Activated CD4-positive, alpha-beta T cell treated with anti-CD3 and anti-CD28 coated beads for 36 hours (primary cell): ENCODE measurements around the gene SRMS. TPM values are rescaled to one million over a fixed set of nuclear protein-coding genes. Genes with fewer than 3 reads are reported as not detected.
A peak's percentile ranks its signal among the peaks of the same experiment; 100 is the strongest.

ENCODE experiments used
- ATAC-seq: fragments of 200-7000 bp; cut with Tn5 transposase; one replicate; pipeline ENCODE4 v1.10.0; 2021; ENCODE audit warnings: mild to moderate bottlenecking, moderate library complexity
- CTCF ChIA-PET: fragments of 350-600 bp; sonication (Branson Sonifier 250); formaldehyde crosslinking; loops from one replicate; lab custom pipeline; 2021; ENCODE audit warnings: antibody characterized with exemption; lab: Charles Lee
- POLR2A ChIA-PET: fragments of 350-600 bp; sonication (Branson Sonifier 250); formaldehyde crosslinking; loops from one replicate; lab custom pipeline; 2021; ENCODE audit warnings: antibody characterized with exemption, inconsistent platforms; lab: Charles Lee
- DNase-seq: peaks from one replicate; pipeline ENCODE4 v3.0.0-alpha.2; 2020
- H3K27ac Mint-ChIP-seq: one replicate; pipeline ENCODE4 v1.8.0; 2021; ENCODE audit warnings: mixed read lengths
- H3K27me3 Mint-ChIP-seq: one replicate; pipeline ENCODE4 v1.8.0; 2021; ENCODE audit warnings: mixed read lengths
- H3K36me3 Mint-ChIP-seq: one replicate; pipeline ENCODE4 v1.8.0; 2021; ENCODE audit warnings: low read depth, mixed read lengths
- H3K4me1 Mint-ChIP-seq: one replicate; pipeline ENCODE4 v1.8.0; 2021; ENCODE audit warnings: mixed read lengths
- H3K4me3 Mint-ChIP-seq: one replicate; pipeline ENCODE4 v1.8.0; 2021; ENCODE audit warnings: mild to moderate bottlenecking, moderate library complexity, mixed read lengths
- H3K9me3 Mint-ChIP-seq: one replicate; pipeline ENCODE4 v1.8.0; 2021; ENCODE audit warnings: low read depth, mixed read lengths
- intact Hi-C, 2 experiments: fragments of 100-400 bp; cut with DNase I in 1 of 2; cut with micrococcal nuclease in 1 of 2; formaldehyde crosslinking; loops; one replicate each; pipeline versions ENCODE4 v1.14.2 to v1.15.1; 2022 to 2024; cut with DNase I, micrococcal nuclease
- total RNA-seq, 2 experiments: library from RNA; stranded (reverse); gene quantifications; one replicate each; pipeline ENCODE4 v1.2.3, GENCODE V29; 2021

Gene SRMS
- total RNA-seq, 2 experiments from 2014 or later = not detected

- Mint-ChIP-seq H3K4me1 (peaks cover 22% of the 10 kb centered on the region), H3K36me3 (no peaks in the 10 kb centered on the region), H3K9me3 (no peaks in the 10 kb centered on the region), H3K27me3 (no peaks in the 10 kb centered on the region), H3K4me3 (no peak overlapping the region), H3K27ac (no peak overlapping the region)
- ChIA-PET POLR2A (interaction anchor here (0.6 to 0.7 kb wide), 2 partner anchors 12 to 260 kb away, joined by 3 read pairs; no protein-coding TSS in a partner anchor), CTCF (interaction anchor here (0.6 to 1.5 kb wide), 3 partner anchors 73 to 442 kb away, joined by 3 to 4 read pairs (median 4); no protein-coding TSS in a partner anchor)
- DNase-seq (no peak), ATAC-seq (no peak)
- intact Hi-C loops = no loop called here
These were observed 21.7 kb upstream of the SRMS start for GRCh38 chr20:63568986-63569949.

- no peak for ATAC-seq
These were observed 20.8 kb upstream of the SRMS start for GRCh38 chr20:63568170-63568981.

GRCh38 chr20:63567386-63568169 lies 20.0 kb upstream of the SRMS start:
- H3K9me3 Mint-ChIP-seq = no peaks in the 10 kb centered on the region
- ChIA-PET POLR2A (interaction anchor here (0.6 to 0.7 kb wide), 2 partner anchors 295 to 481 kb away, joined by 3 read pairs; partner anchors contain the start of gene ARFGAP1), CTCF (interaction anchor here (1.0 to 1.5 kb wide), 3 partner anchors 12 to 72 kb away, joined by 4 to 6 read pairs (median 4); no protein-coding TSS in a partner anchor)
- H3K27me3 Mint-ChIP-seq = no peaks in the 10 kb centered on the region
- no peak overlapping the region for H3K27ac Mint-ChIP-seq
- H3K4me3 Mint-ChIP-seq = peak overlapping the region; percentile 1
- intact Hi-C loops = no loop called here
- DNase-seq (peak; percentile 76), ATAC-seq (peak; percentile 82)
- H3K36me3 Mint-ChIP-seq = no peaks in the 10 kb centered on the region
- peaks cover 22% of the 10 kb centered on the region for H3K4me1 Mint-ChIP-seq

More at GRCh38 chr20:63568170-63568981, 20.8 kb upstream of the SRMS start:
- Mint-ChIP-seq H3K27ac (no peak overlapping the region), H3K4me1 (peaks cover 22% of the 10 kb centered on the region), H3K27me3 (no peaks in the 10 kb centered on the region), H3K4me3 (peak overlapping the region; percentile 1), H3K36me3 (no peaks in the 10 kb centered on the region), H3K9me3 (no peaks in the 10 kb centered on the region)
- intact Hi-C loops = no loop called here
- ChIA-PET CTCF (interaction anchor here (0.6 to 1.5 kb wide), 3 partner anchors 13 to 441 kb away, joined by 3 to 6 read pairs (median 4); no protein-coding TSS in a partner anchor), POLR2A (interaction anchor here (0.7 kb wide), 1 partner anchor 13 kb away, joined by 3 read pairs; no protein-coding TSS in a partner anchor)
- no peak for DNase-seq

- Mint-ChIP-seq H3K27ac (no peak overlapping the region), H3K9me3 (no peaks in the 10 kb centered on the region), H3K4me1 (peaks cover 22% of the 10 kb centered on the region), H3K4me3 (no peak overlapping the region), H3K27me3 (no peaks in the 10 kb centered on the region), H3K36me3 (no peaks in the 10 kb centered on the region)
- DNase-seq (no peak), ATAC-seq (no peak)
- CTCF ChIA-PET = interaction anchor here (0.9 to 1.0 kb wide), 2 partner anchors 29 to 130 kb away, joined by 4 to 5 read pairs; no protein-coding TSS in a partner anchor
- POLR2A ChIA-PET = interaction anchor here (0.7 kb wide), 1 partner anchor 481 kb away, joined by 3 read pairs; no protein-coding TSS in a partner anchor
- intact Hi-C loops = no loop called here
These were observed 19.5 kb upstream of the SRMS start for GRCh38 chr20:63567136-63567385.

GRCh38 chr20:63566395-63567135 lies 19.0 kb upstream of the SRMS start:
- H3K4me1 Mint-ChIP-seq = peaks cover 22% of the 10 kb centered on the region
- no peaks in the 10 kb centered on the region for H3K27me3 Mint-ChIP-seq
- ATAC-seq (no peak), DNase-seq (no peak)
- no peaks in the 10 kb centered on the region for H3K9me3 Mint-ChIP-seq
- intact Hi-C loops = no loop called here
- H3K4me3 Mint-ChIP-seq = no peak overlapping the region
- POLR2A ChIA-PET = no interaction called here
- no peak overlapping the region for H3K27ac Mint-ChIP-seq
- CTCF ChIA-PET = interaction anchor here (0.9 to 1.0 kb wide), 2 partner anchors 28 to 129 kb away, joined by 4 to 5 read pairs; no protein-coding TSS in a partner anchor
- no peaks in the 10 kb centered on the region for H3K36me3 Mint-ChIP-seq

GRCh38 chr20:63565699-63566335 lies 18.3 kb upstream of the SRMS start:
- H3K4me3 Mint-ChIP-seq = no peak overlapping the region
- H3K27ac Mint-ChIP-seq = no peak overlapping the region
- peaks cover 22% of the 10 kb centered on the region for H3K4me1 Mint-ChIP-seq
- H3K27me3 Mint-ChIP-seq = no peaks in the 10 kb centered on the region
- no peaks in the 10 kb centered on the region for H3K36me3 Mint-ChIP-seq
- POLR2A ChIA-PET = interaction anchor here (0.8 kb wide), 1 partner anchor 61 kb away, joined by 3 read pairs; the partner anchor contains the start of gene GMEB2
- ATAC-seq (no peak), DNase-seq (no peak)
- intact Hi-C loops = no loop called here
- CTCF ChIA-PET = interaction anchor here (0.9 kb wide), 1 partner anchor 128 kb away, joined by 5 read pairs; no protein-coding TSS in a partner anchor
- no peaks in the 10 kb centered on the region for H3K9me3 Mint-ChIP-seq

GRCh38 chr20:63565021-63565698 lies 17.6 kb upstream of the SRMS start:
- DNase-seq (no peak), ATAC-seq (no peak)
- ChIA-PET POLR2A (interaction anchor here (0.8 kb wide), 1 partner anchor 62 kb away, joined by 3 read pairs; the partner anchor contains the start of gene GMEB2), CTCF (interaction anchor here (0.7 kb wide), 1 partner anchor 62 kb away, joined by 3 read pairs; no protein-coding TSS in a partner anchor)
- Mint-ChIP-seq H3K4me1 (peaks cover 22% of the 10 kb centered on the region), H3K4me3 (no peak overlapping the region), H3K9me3 (no peaks in the 10 kb centered on the region), H3K36me3 (peaks cover 3% of the 10 kb centered on the region), H3K27me3 (no peaks in the 10 kb centered on the region), H3K27ac (no peak overlapping the region)
- intact Hi-C loops = no loop called here

- DNase-seq = no peak
- ChIA-PET POLR2A (no interaction called here), CTCF (interaction anchor here (0.7 to 0.9 kb wide), 2 partner anchors 63 to 74 kb away, joined by 3 read pairs; no protein-coding TSS in a partner anchor)
- ATAC-seq = no peak
- Mint-ChIP-seq H3K27me3 (no peaks in the 10 kb centered on the region), H3K9me3 (no peaks in the 10 kb centered on the region), H3K27ac (no peak overlapping the region), H3K36me3 (peaks cover 3% of the 10 kb centered on the region), H3K4me3 (no peak overlapping the region), H3K4me1 (peaks cover 20% of the 10 kb centered on the region)
- intact Hi-C loops = no loop called here
These were observed 16.7 kb upstream of the SRMS start for GRCh38 chr20:63564036-63564810.
